GM12878 (cell line): ENCODE data around the gene HSPBP1. TPM values are rescaled to one million over a fixed set of nuclear protein-coding genes. Genes with fewer than 3 reads are reported as not detected.

Experiments
- CBFB ChIP-seq: IDR thresholded peaks from 2 replicates; pipeline ENCODE4 v1.6.1; 2016; ENCODE audit warnings: antibody characterized with exemption, low read depth
- CHD1 ChIP-seq: IDR thresholded peaks from 2 replicates; pipeline ENCODE4 v1.6.1; 2012; ENCODE audit warnings: low read depth, low read length, improper control_type of control experiment
- CHD4 ChIP-seq: fragments of 200-600 bp; sonication (generic); IDR thresholded peaks from 2 replicates; pipeline ENCODE4 v1.6.1; 2016; ENCODE audit warnings: mild to moderate bottlenecking
- CREM ChIP-seq: IDR thresholded peaks from 2 replicates; pipeline ENCODE4 v1.6.1; 2014; ENCODE audit warnings: antibody characterized with exemption, low read depth
- FOXK2 ChIP-seq: fragments of 450-650 bp; IDR thresholded peaks from 2 replicates; pipeline ENCODE4 v1.6.1; 2017; ENCODE audit warnings: mild to moderate bottlenecking, moderate library complexity
- IRF4 ChIP-seq: IDR thresholded peaks from 2 replicates; pipeline ENCODE4 v1.6.1; 2011; ENCODE audit warnings: low read depth, low read length
- JUNB ChIP-seq: IDR thresholded peaks from 2 replicates; pipeline ENCODE4 v1.6.1; 2016; ENCODE audit warnings: antibody characterized with exemption, mild to moderate bottlenecking
- MEF2A ChIP-seq: IDR thresholded peaks from 2 replicates; pipeline ENCODE4 v1.6.1; 2011; ENCODE audit warnings: low read depth, mild to moderate bottlenecking, low read length, moderate library complexity; ENCODE audit not compliant: insufficient read depth
- MEF2B ChIP-seq: fragments of 450-650 bp; IDR thresholded peaks from 2 replicates; pipeline ENCODE4 v1.6.1; 2018; ENCODE audit warnings: mild to moderate bottlenecking, moderate library complexity; ENCODE audit not compliant: partially characterized antibody, poor library complexity, severe bottlenecking
- NBN ChIP-seq: fragments of 450-650 bp; IDR thresholded peaks from 2 replicates; pipeline ENCODE4 v1.6.1; 2016
- NFIC ChIP-seq: IDR thresholded peaks from 2 replicates; pipeline ENCODE4 v1.6.1; 2012; ENCODE audit warnings: low read depth, mild to moderate bottlenecking, inconsistent platforms, low read length, moderate library complexity
- NR2C2 ChIP-seq: IDR thresholded peaks from 2 replicates; pipeline ENCODE4 v1.6.1; 2011; ENCODE audit warnings: borderline replicate concordance, low read depth; ENCODE audit not compliant: control insufficient read depth, insufficient read length
- POLR2AphosphoS5 ChIP-seq: IDR thresholded peaks from 2 replicates; pipeline ENCODE4 v1.6.1; 2011; ENCODE audit warnings: mild to moderate bottlenecking, low read length, inconsistent platforms
- RB1 ChIP-seq: fragments of 450-650 bp; formaldehyde crosslinking; IDR thresholded peaks from 2 replicates; pipeline ENCODE4 v1.6.1; 2017; ENCODE audit warnings: mild to moderate bottlenecking, borderline replicate concordance
- RCOR1 ChIP-seq: conservative IDR thresholded peaks from 2 replicates; pipeline ENCODE4 v1.6.1; 2012; ENCODE audit warnings: low read depth, low read length, improper control_type of control experiment
- SPI1 ChIP-seq: IDR thresholded peaks from 2 replicates; pipeline ENCODE4 v1.6.1; 2011; ENCODE audit warnings: low read depth, mild to moderate bottlenecking, low read length, moderate library complexity, borderline replicate concordance; ENCODE audit not compliant: insufficient read depth
- TAF1 ChIP-seq: IDR thresholded peaks from 2 replicates; pipeline ENCODE4 v1.6.1; 2011; ENCODE audit warnings: mild to moderate bottlenecking, low read depth, low read length, borderline replicate concordance
- TCF12 ChIP-seq: IDR thresholded peaks from 2 replicates; pipeline ENCODE4 v1.6.1; 2011; ENCODE audit warnings: low read depth, mild to moderate bottlenecking, low read length
- ZNF384 ChIP-seq: IDR thresholded peaks from 2 replicates; pipeline ENCODE4 v1.6.1; 2012; ENCODE audit warnings: low read depth, mild to moderate bottlenecking, low read length, improper control_type of control experiment, borderline replicate concordance
- ZSCAN29 ChIP-seq: fragments of 450-650 bp; IDR thresholded peaks from 2 replicates; pipeline ENCODE4 v1.6.1; 2017; ENCODE audit warnings: mild to moderate bottlenecking, moderate library complexity
- polyA plus RNA-seq, 11 experiments: library from polyadenylated mRNA; depleted of rRNA in 4 of 11; unstranded in 6 of 11; stranded (reverse) in 5 of 11; fragments of >200 nt; fragmentation: Nextera tagmentation in 4 of 11; fragmentation: Illumina TruSeq in 1 of 11; extraction: Ambion mirVana in 4 of 11; extraction: Trizol in 1 of 11; gene quantifications; 1 replicate in 1 of 11; 2 replicates in 10 of 11; pipeline versions ENCODE4 v1.2.1 to v1.2.3, GENCODE V29; 2011 to 2016; ENCODE audit warnings: inconsistent platforms in 2 of 11, missing spikeins in 2 of 11, low read depth in 1 of 11
- total RNA-seq, 4 experiments: library from RNA; depleted of rRNA in 3 of 4; stranded (reverse); fragments of >200 nt in 3 of 4; fragmentation: Illumina TruSeq in 1 of 4; extraction: Trizol in 1 of 4; gene quantifications; 2 replicates each; pipeline versions ENCODE4 v1.2.1 to v1.2.3, GENCODE V29; 2013 to 2021
- TF ChIP-seq, protein P1 (sequence below): fragments of 450-650 bp; conservative IDR thresholded peaks from 2 replicates; pipeline ENCODE4 v1.6.1; 2017; ENCODE audit warnings: mild to moderate bottlenecking, moderate library complexity
- TF ChIP-seq, protein P2 (sequence below): fragments of 450-650 bp; formaldehyde crosslinking; IDR thresholded peaks from 2 replicates; pipeline ENCODE4 v1.5.0; 2022; ENCODE audit warnings: mild to moderate bottlenecking, missing genetic modification characterization
- TF ChIP-seq, protein P3 (sequence below): IDR thresholded peaks from 2 replicates; pipeline ENCODE4 v1.6.1; 2011; ENCODE audit warnings: low read depth, mild to moderate bottlenecking, low read length, moderate library complexity, borderline replicate concordance; ENCODE audit errors: extremely low read depth
- TF ChIP-seq, protein P4 (sequence below): fragments of 450-650 bp; IDR thresholded peaks from 2 replicates; pipeline ENCODE4 v1.6.1; 2017; ENCODE audit warnings: mild to moderate bottlenecking, low read depth, inconsistent platforms; ENCODE audit not compliant: poor library complexity, severe bottlenecking

Gene HSPBP1
- total and polyA plus RNA-seq, 10 of the 15 experiments (the other 5 are each of a cell fraction or from before 2014, with no cell fraction given): 0.18 to 83.3 (median 23.0) TPM

DNA sequence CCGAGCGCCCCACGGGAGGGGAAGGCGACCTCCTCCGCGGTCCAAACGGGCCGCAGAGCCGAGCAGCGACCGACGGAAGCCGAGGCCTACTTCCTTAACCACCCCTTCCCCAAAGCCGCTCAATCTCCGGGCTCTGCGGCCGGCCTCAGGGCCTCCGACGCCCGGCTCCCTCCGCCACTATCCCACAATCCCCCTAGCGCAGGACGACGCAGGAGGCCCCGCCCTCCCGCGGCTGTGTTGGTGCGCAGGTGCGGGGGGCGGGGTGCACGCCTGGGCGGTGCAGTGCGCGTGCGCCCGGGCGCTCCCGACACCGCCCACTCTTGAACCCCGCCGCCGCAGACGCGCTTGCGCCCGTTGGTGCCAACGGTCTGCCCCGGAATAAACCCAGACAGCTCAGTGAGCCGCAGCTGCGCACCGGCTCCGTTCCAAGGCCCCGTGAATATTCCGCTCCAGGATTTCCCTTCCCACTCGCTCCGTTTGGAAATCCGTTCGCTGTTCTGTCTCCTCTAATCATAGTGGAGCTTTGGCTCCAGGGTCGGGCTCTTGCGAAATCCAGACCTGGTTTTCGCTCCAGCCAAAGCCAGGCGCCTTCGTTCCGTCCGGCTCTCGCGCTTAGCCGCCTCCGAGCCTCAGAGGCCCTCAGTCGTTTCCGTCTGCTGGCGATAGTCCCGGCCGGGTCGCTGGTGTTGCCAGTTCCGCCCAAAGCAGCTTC is 20.9 kb downstream of the HSPBP1 start, which contains the start of gene PPP6R1 (continued):
- TF ChIP-seq JUNB (no peak; the same call in 1 of the 2 replicates), NFIC (no peak), RCOR1 (0 out of 2 replicates have a peak, but pooled peaks have one; percentile 88), CHD4 (no peak), MEF2A (0 out of 2 replicates have a peak, but pooled peaks have one; percentile 34), SPI1 (no peak), MEF2B (peak; percentile 66), ZSCAN29 (peak; percentile 97), TCF12 (peak; percentile 90), FOXK2 (peak; percentile 52; the same call in 1 of the 2 replicates), NR2C2 (no peak), RB1 (peak; percentile 91; the same call in 1 of the 2 replicates), TAF1 (peak; percentile 97), NBN (peak; percentile 99), ZNF384 (no peak), CREM (peak; percentile 76), CHD1 (no peak), POLR2AphosphoS5 (peak; percentile 92), IRF4 (peak; percentile 27; the same call in 1 of the 2 replicates), CBFB (peak; percentile 60)
- TF ChIP-seq, protein P1, sequence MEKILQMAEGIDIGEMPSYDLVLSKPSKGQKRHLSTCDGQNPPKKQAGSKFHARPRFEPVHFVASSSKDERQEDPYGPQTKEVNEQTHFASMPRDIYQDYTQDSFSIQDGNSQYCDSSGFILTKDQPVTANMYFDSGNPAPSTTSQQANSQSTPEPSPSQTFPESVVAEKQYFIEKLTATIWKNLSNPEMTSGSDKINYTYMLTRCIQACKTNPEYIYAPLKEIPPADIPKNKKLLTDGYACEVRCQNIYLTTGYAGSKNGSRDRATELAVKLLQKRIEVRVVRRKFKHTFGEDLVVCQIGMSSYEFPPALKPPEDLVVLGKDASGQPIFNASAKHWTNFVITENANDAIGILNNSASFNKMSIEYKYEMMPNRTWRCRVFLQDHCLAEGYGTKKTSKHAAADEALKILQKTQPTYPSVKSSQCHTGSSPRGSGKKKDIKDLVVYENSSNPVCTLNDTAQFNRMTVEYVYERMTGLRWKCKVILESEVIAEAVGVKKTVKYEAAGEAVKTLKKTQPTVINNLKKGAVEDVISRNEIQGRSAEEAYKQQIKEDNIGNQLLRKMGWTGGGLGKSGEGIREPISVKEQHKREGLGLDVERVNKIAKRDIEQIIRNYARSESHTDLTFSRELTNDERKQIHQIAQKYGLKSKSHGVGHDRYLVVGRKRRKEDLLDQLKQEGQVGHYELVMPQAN: no peak; the same call in none of the 2 replicates
- TF ChIP-seq, protein P2, sequence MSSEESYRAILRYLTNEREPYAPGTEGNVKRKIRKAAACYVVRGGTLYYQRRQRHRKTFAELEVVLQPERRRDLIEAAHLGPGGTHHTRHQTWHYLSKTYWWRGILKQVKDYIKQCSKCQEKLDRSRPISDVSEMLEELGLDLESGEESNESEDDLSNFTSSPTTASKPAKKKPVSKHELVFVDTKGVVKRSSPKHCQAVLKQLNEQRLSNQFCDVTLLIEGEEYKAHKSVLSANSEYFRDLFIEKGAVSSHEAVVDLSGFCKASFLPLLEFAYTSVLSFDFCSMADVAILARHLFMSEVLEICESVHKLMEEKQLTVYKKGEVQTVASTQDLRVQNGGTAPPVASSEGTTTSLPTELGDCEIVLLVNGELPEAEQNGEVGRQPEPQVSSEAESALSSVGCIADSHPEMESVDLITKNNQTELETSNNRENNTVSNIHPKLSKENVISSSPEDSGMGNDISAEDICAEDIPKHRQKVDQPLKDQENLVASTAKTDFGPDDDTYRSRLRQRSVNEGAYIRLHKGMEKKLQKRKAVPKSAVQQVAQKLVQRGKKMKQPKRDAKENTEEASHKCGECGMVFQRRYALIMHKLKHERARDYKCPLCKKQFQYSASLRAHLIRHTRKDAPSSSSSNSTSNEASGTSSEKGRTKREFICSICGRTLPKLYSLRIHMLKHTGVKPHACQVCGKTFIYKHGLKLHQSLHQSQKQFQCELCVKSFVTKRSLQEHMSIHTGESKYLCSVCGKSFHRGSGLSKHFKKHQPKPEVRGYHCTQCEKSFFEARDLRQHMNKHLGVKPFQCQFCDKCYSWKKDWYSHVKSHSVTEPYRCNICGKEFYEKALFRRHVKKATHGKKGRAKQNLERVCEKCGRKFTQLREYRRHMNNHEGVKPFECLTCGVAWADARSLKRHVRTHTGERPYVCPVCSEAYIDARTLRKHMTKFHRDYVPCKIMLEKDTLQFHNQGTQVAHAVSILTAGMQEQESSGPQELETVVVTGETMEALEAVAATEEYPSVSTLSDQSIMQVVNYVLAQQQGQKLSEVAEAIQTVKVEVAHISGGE: no peak
- TF ChIP-seq, protein P3, sequence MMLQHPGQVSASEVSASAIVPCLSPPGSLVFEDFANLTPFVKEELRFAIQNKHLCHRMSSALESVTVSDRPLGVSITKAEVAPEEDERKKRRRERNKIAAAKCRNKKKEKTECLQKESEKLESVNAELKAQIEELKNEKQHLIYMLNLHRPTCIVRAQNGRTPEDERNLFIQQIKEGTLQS: no peak
- TF ChIP-seq, protein P4, sequence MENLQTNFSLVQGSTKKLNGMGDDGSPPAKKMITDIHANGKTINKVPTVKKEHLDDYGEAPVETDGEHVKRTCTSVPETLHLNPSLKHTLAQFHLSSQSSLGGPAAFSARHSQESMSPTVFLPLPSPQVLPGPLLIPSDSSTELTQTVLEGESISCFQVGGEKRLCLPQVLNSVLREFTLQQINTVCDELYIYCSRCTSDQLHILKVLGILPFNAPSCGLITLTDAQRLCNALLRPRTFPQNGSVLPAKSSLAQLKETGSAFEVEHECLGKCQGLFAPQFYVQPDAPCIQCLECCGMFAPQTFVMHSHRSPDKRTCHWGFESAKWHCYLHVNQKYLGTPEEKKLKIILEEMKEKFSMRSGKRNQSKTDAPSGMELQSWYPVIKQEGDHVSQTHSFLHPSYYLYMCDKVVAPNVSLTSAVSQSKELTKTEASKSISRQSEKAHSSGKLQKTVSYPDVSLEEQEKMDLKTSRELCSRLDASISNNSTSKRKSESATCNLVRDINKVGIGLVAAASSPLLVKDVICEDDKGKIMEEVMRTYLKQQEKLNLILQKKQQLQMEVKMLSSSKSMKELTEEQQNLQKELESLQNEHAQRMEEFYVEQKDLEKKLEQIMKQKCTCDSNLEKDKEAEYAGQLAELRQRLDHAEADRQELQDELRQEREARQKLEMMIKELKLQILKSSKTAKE: peak; percentile 97
